ENCODE data around the gene ZNF862.

DNA sequence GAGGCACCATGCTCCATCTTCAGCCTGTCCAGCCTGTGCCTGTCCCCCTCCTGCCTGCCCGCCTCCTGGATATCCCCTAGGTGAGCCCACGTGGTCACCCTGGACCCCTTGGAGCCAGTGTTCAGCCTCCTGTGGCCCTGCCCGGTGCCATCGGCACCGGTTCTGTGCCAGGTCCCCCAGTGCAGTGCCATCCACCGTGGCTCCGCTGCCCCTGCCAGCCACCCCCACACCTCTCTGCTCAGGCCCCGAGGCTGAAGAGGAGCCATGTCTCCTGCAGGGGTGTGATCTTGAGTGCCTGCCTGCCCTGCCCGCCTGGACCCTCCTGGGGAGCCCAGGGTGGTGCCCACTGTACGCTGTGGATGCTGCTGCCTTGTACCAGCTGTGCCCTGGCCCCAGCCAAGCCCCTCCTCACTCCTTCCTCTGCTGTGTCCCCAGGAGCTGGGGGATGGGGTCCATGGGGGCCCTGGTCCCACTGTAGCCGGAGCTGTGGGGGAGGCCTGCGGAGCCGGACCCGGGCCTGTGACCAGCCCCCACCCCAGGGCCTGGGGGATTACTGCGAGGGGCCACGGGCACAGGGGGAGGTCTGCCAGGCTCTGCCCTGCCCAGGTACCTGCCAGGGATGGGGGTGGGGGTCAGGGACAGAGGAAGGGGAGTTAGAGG is 26.2 kb upstream of the ZNF862 start:
- TF ChIP-seq, protein P1, sequence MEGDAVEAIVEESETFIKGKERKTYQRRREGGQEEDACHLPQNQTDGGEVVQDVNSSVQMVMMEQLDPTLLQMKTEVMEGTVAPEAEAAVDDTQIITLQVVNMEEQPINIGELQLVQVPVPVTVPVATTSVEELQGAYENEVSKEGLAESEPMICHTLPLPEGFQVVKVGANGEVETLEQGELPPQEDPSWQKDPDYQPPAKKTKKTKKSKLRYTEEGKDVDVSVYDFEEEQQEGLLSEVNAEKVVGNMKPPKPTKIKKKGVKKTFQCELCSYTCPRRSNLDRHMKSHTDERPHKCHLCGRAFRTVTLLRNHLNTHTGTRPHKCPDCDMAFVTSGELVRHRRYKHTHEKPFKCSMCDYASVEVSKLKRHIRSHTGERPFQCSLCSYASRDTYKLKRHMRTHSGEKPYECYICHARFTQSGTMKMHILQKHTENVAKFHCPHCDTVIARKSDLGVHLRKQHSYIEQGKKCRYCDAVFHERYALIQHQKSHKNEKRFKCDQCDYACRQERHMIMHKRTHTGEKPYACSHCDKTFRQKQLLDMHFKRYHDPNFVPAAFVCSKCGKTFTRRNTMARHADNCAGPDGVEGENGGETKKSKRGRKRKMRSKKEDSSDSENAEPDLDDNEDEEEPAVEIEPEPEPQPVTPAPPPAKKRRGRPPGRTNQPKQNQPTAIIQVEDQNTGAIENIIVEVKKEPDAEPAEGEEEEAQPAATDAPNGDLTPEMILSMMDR (IDR thresholded peaks at IDR 0.05; ENCODE audit: control extremely low read depth in 1 of 3, insufficient read depth in 1 of 3, low read depth in 1 of 3, low read length in 3 of 3), result no peak
- no peak for TF ChIP-seq SIRT6 (IDR thresholded peaks at IDR 0.05; ENCODE audit: low read length)
- TF ChIP-seq TAF1 (IDR thresholded peaks at IDR 0.05; ENCODE audit: low read depth, low read length), result no peak
- no peak for TF ChIP-seq HDAC2 (IDR thresholded peaks at IDR 0.05; ENCODE audit: borderline replicate concordance in 1 of 2, low read depth in 2 of 2, low read length in 2 of 2)
- no peak for TF ChIP-seq ATF2 (IDR thresholded peaks at IDR 0.05; ENCODE audit: low read length)
- no peak for TF ChIP-seq EP300 (IDR thresholded peaks at IDR 0.05; ENCODE audit: borderline replicate concordance in 1 of 2, low read depth in 2 of 2, low read length in 2 of 2)
- TF ChIP-seq USF2 (IDR thresholded peaks at IDR 0.05; ENCODE audit: low read length), result no peak
